Right renal cortex interstitium (tissue), 3 donors: Measurements from ENCODE around the gene NELFE. TPM values are rescaled to one million over a fixed set of nuclear protein-coding genes. Genes with fewer than 3 reads are reported as not detected.
A peak's percentile ranks its signal among the peaks of the same experiment; 100 is the strongest.

ENCODE experiments used
- DNase-seq, 3 donors: peaks; one replicate each; pipeline ENCODE4 v3.0.0-alpha.2; 2013; ENCODE audit warnings: low read depth in 3 of 3, low spot score in 2 of 3
- polyA plus RNA-seq, 3 donors: library from polyadenylated mRNA; unstranded; fragments of 120-200 nt; gene quantifications; one replicate each; pipeline ENCODE4 v1.2.1, GENCODE V29; 2013; ENCODE audit not compliant: insufficient read length in 3 of 3

Gene NELFE
- polyA plus RNA-seq, 3 donors, result 90.8 to 94.0 (median 92.7) TPM

DNA sequence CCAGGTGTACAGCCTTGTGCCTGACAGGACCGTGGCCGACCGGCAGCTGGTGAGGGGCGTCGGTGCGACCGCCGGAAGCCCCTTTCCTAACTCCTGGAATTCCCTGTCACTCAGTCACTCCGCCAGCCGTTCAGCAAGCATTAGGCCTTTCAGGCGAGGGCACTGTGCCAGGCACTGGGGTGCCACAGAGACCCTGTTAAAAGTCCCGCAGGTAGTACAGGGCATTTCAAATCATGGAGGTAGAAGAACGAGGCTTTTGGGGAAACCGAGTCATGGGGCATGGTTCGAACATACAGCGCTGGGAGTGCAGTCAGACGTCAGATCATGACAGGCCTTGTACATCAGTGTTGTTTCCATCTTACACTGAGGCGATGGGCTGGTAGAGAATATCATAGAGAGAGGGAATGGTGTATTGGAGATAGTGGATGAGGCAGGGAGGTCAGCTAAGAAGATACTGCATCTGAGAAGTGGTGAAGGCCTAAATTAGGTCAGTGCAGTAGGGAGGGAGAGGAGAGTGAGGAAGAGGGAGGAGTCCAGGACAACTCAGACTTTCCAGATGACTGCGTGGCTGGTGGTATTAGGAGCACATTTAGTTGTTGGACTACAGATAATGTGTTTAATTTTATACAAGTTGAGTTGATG, 14.1 kb upstream of the NELFE start:
- no peak for DNase-seq

GRCh38 chr6:31971993-31972708, 13.4 kb upstream of the NELFE start, which contains the start of gene DXO:
TSS of gene DXO (minus strand) at chr6:31972138. CDS start at chr6:31971675, 463 bp downstream.
- DNase-seq, result peak; percentile 97 to 98 (median 97)

DNA sequence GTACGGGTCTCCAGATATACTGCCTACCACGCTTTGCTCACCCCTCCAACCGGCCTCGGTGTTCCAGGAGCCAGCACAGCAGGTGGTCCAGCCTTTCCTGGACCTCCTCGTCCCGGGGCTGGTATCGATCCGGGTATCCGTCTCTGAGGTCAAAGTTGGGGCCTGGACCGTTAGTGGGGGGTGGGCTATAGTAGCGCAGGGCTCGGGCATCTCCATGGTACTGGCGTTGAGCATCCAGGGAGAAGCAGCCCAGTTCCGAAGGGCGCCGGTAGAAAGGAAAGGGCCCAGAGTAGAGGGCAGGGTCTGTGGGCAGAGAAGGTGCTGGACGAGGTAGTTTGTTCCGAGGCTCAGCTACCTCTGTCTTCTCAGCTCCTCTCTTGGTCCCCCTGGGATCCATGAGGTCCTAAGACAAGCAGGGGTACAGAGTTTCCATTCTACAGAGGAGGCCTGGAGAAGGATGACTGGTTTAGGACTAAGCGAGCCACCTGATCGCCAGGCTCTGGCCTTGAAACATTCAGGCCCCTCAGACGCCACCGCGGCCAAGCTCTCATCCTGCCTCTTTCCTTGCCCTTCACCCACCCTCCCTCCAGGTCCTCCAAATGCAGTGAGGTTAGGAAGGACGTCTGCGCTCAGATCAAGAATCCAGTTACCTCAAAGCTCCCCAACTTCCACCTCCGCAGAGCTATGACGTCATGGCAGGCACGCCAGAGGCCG, 12.7 kb upstream of the NELFE start:
- DNase-seq, result no peak

- DNase-seq, result no peak
Observed at GRCh38 chr6:31970604-31971271, 12.0 kb upstream of the NELFE start.

DNA sequence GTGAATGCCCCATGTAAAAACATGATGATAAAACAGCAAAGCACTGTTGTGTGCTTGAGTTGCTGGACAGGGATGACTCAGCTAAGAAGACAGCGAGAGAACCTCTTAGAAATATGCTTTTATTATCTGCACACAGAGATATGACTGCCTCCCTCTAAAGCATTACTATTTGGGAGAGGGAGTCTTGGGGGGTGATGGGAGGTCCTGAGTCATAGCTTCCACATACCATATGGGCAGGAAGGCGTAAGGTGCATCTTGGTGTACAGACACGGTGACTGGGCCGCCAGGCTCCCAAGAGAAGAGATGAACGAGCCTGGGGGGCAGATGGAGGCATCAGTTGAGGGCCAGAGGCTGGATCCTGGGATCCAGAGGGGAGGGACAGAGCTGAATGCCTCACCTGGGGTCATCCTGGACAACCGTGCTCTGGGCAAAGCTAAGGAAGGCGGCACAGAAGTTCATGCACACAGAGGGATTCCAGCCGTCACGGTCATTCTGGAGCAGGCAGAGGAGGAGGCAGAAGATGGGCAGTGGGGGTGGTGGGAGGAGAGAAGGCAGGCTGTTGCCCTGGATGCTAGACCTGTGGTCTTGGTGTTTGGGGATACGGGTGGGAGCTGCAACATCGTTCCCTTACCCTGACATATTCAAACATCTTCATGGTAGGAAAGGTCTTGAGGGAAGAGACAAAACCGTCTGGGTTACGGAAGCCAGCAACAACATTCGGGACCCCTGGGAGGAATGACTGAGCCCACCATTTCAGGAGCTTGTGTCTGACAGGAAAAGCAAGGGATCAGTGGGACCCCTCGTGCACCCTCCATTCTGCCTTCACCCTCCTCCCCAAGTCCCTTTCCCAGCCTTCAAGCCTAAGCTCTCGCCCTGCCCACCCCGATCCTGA, 11.2 kb upstream of the NELFE start:
- DNase-seq, result no peak

DNA sequence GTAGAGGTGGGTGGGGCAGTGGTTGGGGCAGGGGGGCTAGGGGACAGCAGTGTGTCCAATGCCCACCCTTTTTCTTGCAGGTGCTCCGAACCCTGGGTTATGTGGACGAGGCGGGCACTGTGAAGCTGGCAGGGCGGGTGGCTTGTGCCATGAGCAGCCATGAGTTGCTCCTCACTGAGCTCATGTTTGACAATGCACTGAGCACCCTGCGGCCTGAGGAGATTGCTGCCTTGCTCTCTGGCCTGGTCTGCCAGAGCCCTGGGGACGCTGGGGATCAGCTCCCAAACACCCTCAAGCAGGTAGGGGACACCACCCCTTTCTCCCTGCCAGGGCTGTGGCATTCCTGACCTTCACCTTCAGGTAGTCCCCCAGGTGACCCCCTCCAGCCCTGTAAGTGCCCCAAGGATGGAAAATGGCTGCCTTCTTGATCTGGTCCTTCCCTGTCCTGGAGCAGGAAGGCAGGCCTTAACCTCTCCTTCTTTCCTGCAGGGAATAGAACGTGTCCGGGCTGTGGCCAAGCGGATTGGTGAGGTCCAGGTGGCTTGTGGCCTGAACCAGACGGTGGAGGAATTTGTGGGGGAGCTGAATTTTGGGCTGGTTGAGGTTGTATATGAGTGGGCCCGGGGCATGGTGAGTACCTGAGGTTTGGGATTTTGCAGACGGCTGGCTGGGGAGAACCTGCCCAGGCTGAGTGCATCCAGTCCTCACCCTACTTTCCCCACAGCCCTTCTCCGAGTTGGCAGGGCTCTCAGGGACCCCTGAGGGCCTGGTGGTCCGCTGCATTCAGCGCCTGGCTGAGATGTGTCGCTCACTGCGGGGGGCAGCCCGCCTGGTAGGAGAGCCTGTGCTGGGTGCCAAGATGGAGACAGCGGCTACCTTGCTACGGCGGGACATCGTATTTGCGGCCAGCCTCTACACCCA, 10.3 kb upstream of the NELFE start:
- no peak for DNase-seq

DNA sequence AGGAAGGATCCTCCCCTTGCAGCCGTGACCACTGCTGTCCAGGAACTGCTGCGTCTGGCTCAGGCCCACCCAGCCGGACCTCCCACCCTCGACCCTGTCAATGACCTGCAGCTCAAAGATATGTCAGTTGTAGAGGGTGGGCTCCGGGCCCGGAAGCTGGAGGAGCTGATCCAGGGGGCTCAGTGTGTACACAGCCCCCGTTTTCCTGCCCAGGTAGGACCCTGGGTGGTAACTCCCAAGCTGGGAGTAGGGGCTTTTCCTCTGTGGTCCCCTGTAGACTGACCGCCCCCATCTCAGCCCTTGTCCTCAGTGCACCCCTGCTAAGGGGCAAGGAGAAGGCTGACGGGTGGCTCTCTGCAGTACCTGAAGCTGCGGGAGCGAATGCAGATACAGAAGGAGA, 9.6 kb upstream of the NELFE start:
- no peak for DNase-seq

DNA sequence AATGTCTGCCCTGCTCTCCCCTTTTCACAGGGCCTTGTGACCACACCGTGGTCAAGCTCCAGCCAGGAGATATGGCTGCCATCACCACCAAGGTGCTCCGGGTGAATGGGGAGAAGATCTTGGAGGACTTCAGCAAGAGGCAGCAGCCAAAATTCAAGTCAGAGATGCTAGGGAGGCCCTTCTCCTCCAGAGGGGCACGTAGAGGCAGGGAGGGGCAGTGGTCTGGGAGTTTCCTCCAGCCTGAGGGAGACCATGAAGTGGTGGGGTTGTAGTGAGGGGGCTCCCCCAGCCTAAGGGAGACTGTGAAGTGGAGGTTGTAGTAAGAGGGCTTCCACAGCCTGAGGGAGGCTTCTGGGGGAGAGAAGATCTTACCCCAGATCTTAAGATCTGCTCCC, 9.2 kb upstream of the NELFE start:
- no peak for DNase-seq

DNA sequence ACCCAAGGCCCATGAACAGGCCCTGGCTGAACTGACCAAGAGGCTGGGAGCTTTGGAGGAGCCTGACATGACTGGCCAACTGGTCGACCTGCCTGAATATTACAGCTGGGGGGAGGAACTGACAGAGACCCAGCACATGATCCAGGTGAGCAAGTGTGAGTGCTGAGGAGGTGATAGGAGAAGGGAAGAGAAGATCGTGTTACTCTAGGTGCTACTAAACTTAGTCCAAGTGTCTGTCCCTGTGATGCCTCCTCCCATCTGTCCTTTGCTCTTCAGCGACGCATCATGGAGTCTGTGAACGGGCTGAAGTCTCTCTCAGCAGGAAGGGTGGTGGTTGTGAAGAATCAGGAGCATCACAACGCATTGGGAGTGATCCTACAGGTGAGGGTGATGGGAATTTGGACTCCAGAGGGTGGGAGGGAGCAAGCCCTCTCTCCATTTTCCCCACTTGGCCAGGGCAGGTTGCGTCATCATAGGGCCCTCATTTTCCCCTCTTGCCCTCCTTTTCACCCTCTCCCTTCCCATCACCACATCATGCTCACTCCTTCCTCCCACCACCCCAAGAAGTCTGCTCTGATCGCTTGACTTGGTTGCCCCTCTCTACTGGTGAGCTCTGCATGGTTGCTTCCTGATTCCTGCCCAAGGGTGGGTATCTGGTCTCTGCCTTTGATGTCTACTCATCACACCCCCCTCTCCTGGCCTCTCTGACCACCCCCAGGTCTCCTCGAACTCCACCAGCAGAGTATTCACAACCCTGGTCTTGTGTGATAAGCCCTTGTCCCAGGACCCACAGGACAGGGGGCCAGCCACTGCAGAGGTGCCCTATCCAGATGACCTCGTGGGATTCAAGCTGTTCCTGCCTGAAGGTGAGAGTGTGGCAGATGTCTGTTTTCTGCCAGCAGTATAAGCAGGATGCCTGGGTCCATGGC, 8.5 kb upstream of the NELFE start:
- DNase-seq, result no peak

DNA sequence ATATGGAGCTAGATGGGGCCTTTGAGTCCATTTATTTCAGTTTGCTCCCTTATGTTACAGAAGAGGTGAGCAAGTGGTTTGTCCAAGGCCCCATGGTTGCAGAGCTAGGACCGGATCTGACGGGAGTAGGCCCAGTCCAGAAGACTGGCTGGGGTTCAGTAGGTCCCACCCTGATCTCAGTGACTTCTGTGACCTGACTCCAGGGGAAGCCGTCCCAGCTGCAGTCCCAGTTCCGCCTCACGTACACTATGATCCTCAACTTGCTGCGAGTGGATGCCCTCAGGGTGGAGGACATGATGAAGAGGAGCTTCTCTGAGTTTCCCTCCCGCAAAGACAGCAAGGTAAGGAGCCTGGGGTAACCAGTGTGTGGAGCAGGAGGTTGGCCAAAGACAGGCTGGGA, 7.7 kb upstream of the NELFE start:
- no peak for DNase-seq

GRCh38 chr6:31965700-31966099, 6.9 kb upstream of the NELFE start:
- no peak for DNase-seq

- no peak for DNase-seq
Observed at GRCh38 chr6:31963921-31964320, 5.2 kb upstream of the NELFE start.

DNA sequence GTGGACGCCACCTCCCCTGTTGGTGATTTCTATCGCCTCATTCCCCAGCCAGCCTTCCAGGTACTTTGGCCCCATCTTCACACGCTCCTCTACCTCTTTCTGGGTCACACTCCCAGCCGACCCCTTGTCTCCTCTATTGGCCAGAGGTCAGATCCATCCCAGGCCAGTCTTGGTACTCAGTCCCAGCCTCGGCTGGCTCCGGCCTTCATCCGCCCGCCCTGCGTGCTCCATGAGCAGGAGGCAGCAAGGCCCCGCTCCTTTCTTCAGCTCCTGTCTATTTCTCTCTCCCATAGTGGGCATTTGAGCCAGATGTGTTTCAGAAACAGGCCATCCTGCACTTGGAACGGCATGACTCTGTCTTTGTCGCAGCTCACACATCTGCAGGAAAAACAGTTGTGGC, 2.8 kb upstream of the NELFE start:
- DNase-seq, result no peak

DNA sequence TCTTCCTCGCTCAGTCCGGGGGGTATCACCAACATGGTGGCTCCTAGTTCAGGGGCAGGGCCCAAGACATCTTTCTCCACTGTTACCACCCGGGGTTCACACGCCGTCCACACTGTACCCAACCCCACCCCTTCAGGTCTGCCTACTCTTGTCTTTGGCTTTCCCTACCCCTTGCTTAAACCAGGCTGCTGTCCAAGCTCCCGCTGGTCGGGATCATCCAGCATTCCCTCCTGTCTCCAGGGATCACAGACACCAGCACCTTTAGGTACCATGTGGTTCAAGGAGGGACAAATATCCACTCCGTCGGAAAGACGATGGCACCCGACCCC, 395 bp downstream of the NELFE start:
- no peak for DNase-seq

DNA sequence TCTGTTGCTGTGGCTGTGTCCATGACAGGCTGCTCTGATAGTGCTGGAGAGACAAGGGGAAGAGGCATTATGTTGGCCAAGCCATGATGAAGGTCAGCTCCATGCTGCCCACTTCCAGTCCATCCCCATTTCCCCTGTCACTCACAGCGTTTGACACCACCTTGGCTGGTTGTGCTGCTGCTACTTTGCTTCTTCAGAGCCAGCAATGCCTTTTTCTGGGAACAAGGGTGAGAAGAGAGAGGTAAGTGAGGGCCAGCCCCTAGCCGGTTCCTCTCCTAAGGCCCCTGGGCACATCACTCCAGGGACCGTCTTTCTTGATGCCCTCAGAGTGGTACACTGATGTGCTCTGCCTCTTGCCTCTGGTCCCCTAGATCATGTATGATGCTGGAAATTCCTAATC, 2.0 kb downstream of the NELFE start:
- no peak for DNase-seq

- no peak for DNase-seq
Observed at GRCh38 chr6:31954511-31954910, 4.3 kb downstream of the NELFE start.

DNA sequence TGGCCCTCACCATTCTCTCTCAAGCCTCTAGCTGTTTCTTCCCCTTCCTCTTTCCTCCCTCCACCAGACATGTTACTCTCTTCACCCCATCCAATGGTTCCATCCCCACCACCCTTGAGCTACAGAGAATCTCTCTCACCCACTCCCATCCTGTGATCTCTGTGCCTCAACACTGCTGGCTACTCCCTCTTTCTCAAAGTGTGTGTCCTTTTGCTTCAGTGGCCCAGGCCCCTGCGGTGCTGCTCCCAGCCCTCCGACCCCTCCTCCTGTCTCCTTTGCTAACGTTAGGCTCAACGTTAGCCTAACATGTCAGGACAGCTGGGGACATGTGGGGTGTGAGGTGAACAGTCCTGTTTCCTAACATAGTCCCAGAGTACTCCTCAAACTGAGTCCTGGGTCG, 5.9 kb downstream of the NELFE start:
- DNase-seq, result no peak

DNA sequence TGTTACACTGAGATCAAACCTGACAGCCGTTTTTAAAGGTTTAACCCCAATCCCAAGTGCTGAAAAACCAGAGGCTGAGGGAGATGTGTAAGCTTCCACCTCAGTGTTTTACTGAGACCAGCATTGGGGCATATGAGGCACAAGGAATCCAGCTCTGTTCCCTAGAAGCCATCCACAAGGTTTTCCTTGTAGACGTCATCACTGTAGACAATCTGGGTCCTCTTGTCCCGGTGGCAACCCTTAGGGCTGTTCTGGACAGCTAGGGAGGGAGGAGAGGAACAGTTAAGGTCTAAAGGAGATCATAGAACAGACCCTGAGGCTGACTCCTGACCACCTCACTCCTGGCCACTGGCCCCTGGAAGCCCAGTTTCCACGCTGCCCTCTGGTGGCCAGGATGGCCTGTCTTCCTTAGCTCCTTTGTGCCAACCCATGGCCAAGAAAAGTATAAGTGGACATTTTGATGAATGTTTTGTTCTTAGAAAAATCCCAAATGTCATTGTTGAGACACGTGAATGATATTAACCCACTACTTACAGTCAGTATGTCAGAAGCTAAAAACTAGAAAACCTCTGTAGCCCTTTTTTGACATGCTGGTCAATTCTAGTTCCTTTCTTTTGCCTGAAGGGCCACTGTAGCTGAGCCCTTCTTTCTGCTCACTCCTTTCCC, 6.5 kb downstream of the NELFE start:
- DNase-seq, result no peak
